Endothelial cell of umbilical vein (primary cell): ENCODE measurements around the gene KRT34.

Source experiments
- CTCF ChIP-seq, 2 donors: IDR thresholded peaks; 1 replicate in 1 of 2; 2 replicates in 1 of 2; pipeline ENCODE4 v1.5.1; 2011; ENCODE audit warnings: low read length in 2 of 2, mild to moderate bottlenecking in 2 of 2, moderate library complexity in 2 of 2, control low read depth in 1 of 2, inconsistent platforms in 1 of 2, low read depth in 1 of 2; ENCODE audit not compliant: insufficient read depth in 1 of 2; ENCODE audit errors: extremely low read depth in 1 of 2
- POLR2A ChIP-seq: IDR thresholded peaks from 2 replicates; pipeline ENCODE4 v1.6.1; 2012; ENCODE audit warnings: low read depth, mild to moderate bottlenecking, control low read depth, low read length
- POLR2AphosphoS5 ChIP-seq: IDR thresholded peaks from 2 replicates; pipeline ENCODE4 v1.6.1; 2012; ENCODE audit warnings: low read depth, mild to moderate bottlenecking, control low read depth, low read length, moderate library complexity; ENCODE audit not compliant: insufficient read depth

GRCh38 chr17:41382394-41382793, 288 bp upstream of the KRT34 start:
- TF ChIP-seq CTCF (IDR thresholded peaks at IDR 0.05; ENCODE audit: extremely low read depth in 1 of 2, insufficient read depth in 1 of 2, low read depth in 1 of 2, low read length in 2 of 2), result no peak
- no peak for TF ChIP-seq POLR2AphosphoS5
- no peak for TF ChIP-seq POLR2A
